H9 (cell line): ENCODE results near the gene NPAS3. TPM values are rescaled to one million over a fixed set of nuclear protein-coding genes. Genes with fewer than 3 reads are reported as not detected.

ENCODE experiments used
- DNase-seq: peaks from one replicate; pipeline ENCODE4 v3.0.0-alpha.2; 2017
- H2AFZ ChIP-seq: one replicate; pipeline ENCODE4 v1.6.1; 2013; ENCODE audit warnings: mild to moderate bottlenecking, low read length, control low read depth, moderate library complexity
- H2AK5ac ChIP-seq: 2 replicates; pipeline ENCODE4 v1.6.1; 2013; ENCODE audit warnings: low read length, control low read depth, mixed read lengths; ENCODE audit not compliant: insufficient read length
- H2BK120ac ChIP-seq: one replicate; pipeline ENCODE4 v1.6.1; 2013; ENCODE audit warnings: low read depth, mild to moderate bottlenecking, low read length, control low read depth, inconsistent platforms; ENCODE audit not compliant: poor library complexity, severe bottlenecking
- H2BK12ac ChIP-seq: 2 replicates; pipeline ENCODE4 v1.6.1; 2013; ENCODE audit warnings: low read length, control low read depth, mixed read lengths, low read depth; ENCODE audit not compliant: insufficient read length
- H2BK15ac ChIP-seq: 2 replicates; pipeline ENCODE4 v1.6.1; 2013; ENCODE audit warnings: low read depth, low read length, control low read depth
- H2BK20ac ChIP-seq: one replicate; pipeline ENCODE4 v1.6.1; 2013; ENCODE audit warnings: low read depth, mild to moderate bottlenecking, low read length, control low read depth, inconsistent platforms; ENCODE audit not compliant: poor library complexity, severe bottlenecking
- H2BK5ac ChIP-seq: 2 replicates; pipeline ENCODE4 v1.6.1; 2013; ENCODE audit warnings: low read length, control low read depth, mixed read lengths; ENCODE audit not compliant: insufficient read length
- H3K14ac ChIP-seq: 2 replicates; pipeline ENCODE4 v1.6.1; 2013; ENCODE audit warnings: low read length, control low read depth; ENCODE audit not compliant: insufficient read depth
- H3K18ac ChIP-seq: 2 replicates; pipeline ENCODE4 v1.6.1; 2013; ENCODE audit warnings: low read depth, mild to moderate bottlenecking, mixed read lengths, low read length, control low read depth; ENCODE audit not compliant: insufficient read length
- H3K23ac ChIP-seq: 2 replicates; pipeline ENCODE4 v1.6.1; 2013; ENCODE audit warnings: low read length, control low read depth, mixed read lengths, low read depth; ENCODE audit not compliant: insufficient read length
- H3K23me2 ChIP-seq: 2 replicates; pipeline ENCODE4 v1.6.1; 2013; ENCODE audit warnings: low read depth, mild to moderate bottlenecking, mixed read lengths, low read length, control low read depth; ENCODE audit not compliant: insufficient read length, poor library complexity, severe bottlenecking
- H3K27ac ChIP-seq: 2 replicates; pipeline ENCODE4 v1.5.1; 2013; ENCODE audit warnings: low read length, control low read depth, mixed read lengths, low read depth; ENCODE audit not compliant: insufficient read length
- H3K27me3 ChIP-seq: 2 replicates; pipeline ENCODE4 v1.6.1; 2013; ENCODE audit warnings: low read length, control low read depth, inconsistent platforms; ENCODE audit not compliant: insufficient read depth
- H3K4ac ChIP-seq: 2 replicates; pipeline ENCODE4 v1.6.1; 2013; ENCODE audit warnings: low read depth, mild to moderate bottlenecking, control low read depth, inconsistent platforms, low read length, moderate library complexity
- H3K4me1 ChIP-seq: 2 replicates; pipeline ENCODE4 v1.6.1; 2013; ENCODE audit warnings: low read length, control low read depth, inconsistent platforms; ENCODE audit not compliant: insufficient read depth
- H3K4me2 ChIP-seq: 2 replicates; pipeline ENCODE4 v1.6.1; 2013; ENCODE audit warnings: low read length, control low read depth, mixed read lengths; ENCODE audit not compliant: insufficient read length, insufficient read depth
- H3K56ac ChIP-seq: 2 replicates; pipeline ENCODE4 v1.6.1; 2013; ENCODE audit warnings: low read depth, mild to moderate bottlenecking, mixed read lengths, low read length, control low read depth; ENCODE audit not compliant: insufficient read length
- H3K79me1 ChIP-seq: 2 replicates; pipeline ENCODE4 v1.6.1; 2013; ENCODE audit warnings: low read depth, mild to moderate bottlenecking, moderate library complexity, low read length, control low read depth, inconsistent platforms; ENCODE audit not compliant: insufficient read depth, poor library complexity, severe bottlenecking
- H3K79me2 ChIP-seq: 2 replicates; pipeline ENCODE4 v1.6.1; 2013; ENCODE audit warnings: low read length, control low read depth, inconsistent platforms; ENCODE audit not compliant: insufficient read depth
- H3K9ac ChIP-seq: 2 replicates; pipeline ENCODE4 v1.6.1; 2013; ENCODE audit warnings: low read length, control low read depth, mixed read lengths; ENCODE audit not compliant: insufficient read length; ENCODE audit errors: extremely low read depth
- H3K9me3 ChIP-seq: one replicate; pipeline ENCODE4 v1.6.1; 2013; ENCODE audit warnings: low read depth, low read length, inconsistent platforms; ENCODE audit not compliant: control insufficient read depth
- H3T11ph ChIP-seq: one replicate; pipeline ENCODE4 v1.6.1; 2013; ENCODE audit warnings: mild to moderate bottlenecking, low read length, control low read depth, inconsistent platforms
- H4K20me1 ChIP-seq: one replicate; pipeline ENCODE4 v1.6.1; 2013; ENCODE audit not compliant: control insufficient read depth, insufficient read length, insufficient read depth
- H4K5ac ChIP-seq: 2 replicates; pipeline ENCODE4 v1.6.1; 2013; ENCODE audit warnings: low read depth, mild to moderate bottlenecking, mixed read lengths, low read length, control low read depth; ENCODE audit not compliant: insufficient read length
- H4K8ac ChIP-seq: replicated peaks from 2 replicates; pipeline ENCODE4 v1.6.1; 2013; ENCODE audit warnings: low read length, control low read depth, mixed read lengths, low read depth; ENCODE audit not compliant: insufficient read length
- H4K91ac ChIP-seq: 2 replicates; pipeline ENCODE4 v1.6.1; 2013; ENCODE audit warnings: low read depth, mild to moderate bottlenecking, moderate library complexity, mixed read lengths, low read length, control low read depth; ENCODE audit not compliant: insufficient read length
- H3K27ac Mint-ChIP-seq, 3 experiments: 2 replicates in 2 of 3; 3 replicates in 1 of 3; pipeline ENCODE4 v1.8.0; 2020 to 2021; ENCODE audit warnings: mixed read lengths in 3 of 3, mild to moderate bottlenecking in 1 of 3, moderate library complexity in 1 of 3
- H3K27me3 Mint-ChIP-seq: 2 replicates; pipeline ENCODE4 v1.8.0; 2021; ENCODE audit warnings: low read depth, mild to moderate bottlenecking, moderate library complexity, mixed read lengths
- H3K36me3 Mint-ChIP-seq, 3 experiments: 2 replicates in 2 of 3; 3 replicates in 1 of 3; pipeline ENCODE4 v1.8.0; 2020 to 2021; ENCODE audit warnings: low read depth in 3 of 3, mixed read lengths in 3 of 3; ENCODE audit not compliant: insufficient read depth in 1 of 3
- H3K4me1 Mint-ChIP-seq, 2 experiments: 2 replicates each; pipeline ENCODE4 v1.8.0; 2020; ENCODE audit warnings: mixed read lengths in 2 of 2
- H3K4me3 Mint-ChIP-seq, 2 experiments: 2 replicates in 1 of 2; 3 replicates in 1 of 2; pipeline ENCODE4 v1.8.0; 2020 to 2021; ENCODE audit warnings: mild to moderate bottlenecking in 2 of 2, mixed read lengths in 2 of 2, moderate library complexity in 1 of 2
- H3K9me3 Mint-ChIP-seq, 2 experiments: 2 replicates in 1 of 2; 3 replicates in 1 of 2; pipeline ENCODE4 v1.8.0; 2020; ENCODE audit warnings: mild to moderate bottlenecking in 2 of 2, mixed read lengths in 2 of 2, moderate library complexity in 1 of 2
- WGBS: extraction: QIAGEN DNeasy Blood & Tissue Kit; methylation state at CpG from one replicate; pipeline ENCODE4 v1.1.7; 2013; ENCODE audit warnings: missing lambda C conversion rate, low lambda C conversion rate, mixed read lengths; ENCODE audit not compliant: insufficient read length; ENCODE audit errors: extremely low coverage; 5-methylcytosine and 5-hydroxymethylcytosine counted together
- total RNA-seq: library from RNA; stranded (reverse); gene quantifications from 2 replicates; pipeline ENCODE4 v1.2.1, GENCODE V29; 2021
- TF ChIP-seq, protein P1 (sequence below): fragments of 200-600 bp; sonication (generic); conservative IDR thresholded peaks from 3 replicates; pipeline ENCODE4 v1.8.0; 2021; ENCODE audit warnings: antibody characterized with exemption, mild to moderate bottlenecking

The NPAS3 gene
- total RNA-seq, 1 experiment from 2014 or later, result 0.17 TPM

DNA sequence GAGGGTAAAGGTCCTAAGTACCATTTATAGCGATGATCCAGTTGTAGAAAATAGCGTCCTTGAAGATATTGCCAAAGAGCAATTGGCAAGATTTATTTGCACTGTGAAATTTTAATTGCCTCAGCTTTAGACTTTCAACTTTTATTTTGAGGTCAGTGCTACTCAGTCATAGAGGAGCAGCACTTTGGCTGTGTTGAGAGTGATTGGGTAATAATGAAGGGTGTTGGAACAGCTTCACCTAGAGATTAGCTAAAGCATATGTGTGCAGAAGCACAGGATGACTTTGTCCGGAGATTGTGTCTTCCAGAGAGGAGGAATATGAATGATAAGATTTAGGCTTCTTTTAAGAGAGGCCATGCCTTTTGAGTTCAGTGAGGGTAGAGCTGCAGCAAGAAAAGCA, 164.8 kb downstream of the NPAS3 start:
- no peak overlapping the region for H2BK12ac ChIP-seq
- TF ChIP-seq, protein P1, sequence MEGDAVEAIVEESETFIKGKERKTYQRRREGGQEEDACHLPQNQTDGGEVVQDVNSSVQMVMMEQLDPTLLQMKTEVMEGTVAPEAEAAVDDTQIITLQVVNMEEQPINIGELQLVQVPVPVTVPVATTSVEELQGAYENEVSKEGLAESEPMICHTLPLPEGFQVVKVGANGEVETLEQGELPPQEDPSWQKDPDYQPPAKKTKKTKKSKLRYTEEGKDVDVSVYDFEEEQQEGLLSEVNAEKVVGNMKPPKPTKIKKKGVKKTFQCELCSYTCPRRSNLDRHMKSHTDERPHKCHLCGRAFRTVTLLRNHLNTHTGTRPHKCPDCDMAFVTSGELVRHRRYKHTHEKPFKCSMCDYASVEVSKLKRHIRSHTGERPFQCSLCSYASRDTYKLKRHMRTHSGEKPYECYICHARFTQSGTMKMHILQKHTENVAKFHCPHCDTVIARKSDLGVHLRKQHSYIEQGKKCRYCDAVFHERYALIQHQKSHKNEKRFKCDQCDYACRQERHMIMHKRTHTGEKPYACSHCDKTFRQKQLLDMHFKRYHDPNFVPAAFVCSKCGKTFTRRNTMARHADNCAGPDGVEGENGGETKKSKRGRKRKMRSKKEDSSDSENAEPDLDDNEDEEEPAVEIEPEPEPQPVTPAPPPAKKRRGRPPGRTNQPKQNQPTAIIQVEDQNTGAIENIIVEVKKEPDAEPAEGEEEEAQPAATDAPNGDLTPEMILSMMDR, result no peak
- no peaks in the 10 kb centered on the region for H3K4me1 Mint-ChIP-seq
- no peaks in the 10 kb centered on the region for H3K27me3 Mint-ChIP-seq
- H3K14ac ChIP-seq, result no peak overlapping the region
- no peak overlapping the region for H3K9ac ChIP-seq
- no peak overlapping the region for H3K4me2 ChIP-seq
- WGBS, result no CpG with 5 or more reads among the region's 3 CpGs
- no peaks in the 10 kb centered on the region for H3K9me3 ChIP-seq
- H3K27ac Mint-ChIP-seq, result 0 out of 7 replicates have a peak overlapping the region, but pooled peaks of 1 of the 3 experiments have one; percentile 7
- H3K27ac ChIP-seq, result no peak overlapping the region
- H3K56ac ChIP-seq, result no peak overlapping the region
- no peak overlapping the region for H2AK5ac ChIP-seq
- no peaks in the 10 kb centered on the region for H3K36me3 Mint-ChIP-seq
- no peaks in the 10 kb centered on the region for H3K79me2 ChIP-seq
- no peak overlapping the region for H2BK15ac ChIP-seq
- no peak overlapping the region for H2BK120ac ChIP-seq
- no peak overlapping the region for H2BK20ac ChIP-seq
- no peak overlapping the region for H3K4me3 Mint-ChIP-seq
- H4K8ac ChIP-seq, result no peak overlapping the region
- no peaks in the 10 kb centered on the region for H3K4me1 ChIP-seq
- H3K27me3 ChIP-seq, result no peaks in the 10 kb centered on the region
- no peak overlapping the region for H3K23ac ChIP-seq
- no peak overlapping the region for H3K4ac ChIP-seq
- H4K91ac ChIP-seq, result no peak overlapping the region
- H3T11ph ChIP-seq, result no peak overlapping the region
- H3K23me2 ChIP-seq, result no peaks in the 10 kb centered on the region
- H4K5ac ChIP-seq, result no peak overlapping the region
- no peaks in the 10 kb centered on the region for H3K9me3 Mint-ChIP-seq
- no peaks in the 10 kb centered on the region for H3K79me1 ChIP-seq
- H2AFZ ChIP-seq, result no peak overlapping the region
- no peak overlapping the region for H2BK5ac ChIP-seq
- no peaks in the 10 kb centered on the region for H4K20me1 ChIP-seq
- no peak overlapping the region for H3K18ac ChIP-seq
- DNase-seq, result no peak
